Measurements from ENCODE around the gene PGLYRP1. TPM values are rescaled to one million over a fixed set of nuclear protein-coding genes. Genes with fewer than 3 reads are reported as not detected.

PGLYRP1 gene
- total and polyA plus RNA-seq, 2 of the 13 experiments (the other 11 are each of a cell fraction or from before 2014, with no cell fraction given) = not detected

DNA sequence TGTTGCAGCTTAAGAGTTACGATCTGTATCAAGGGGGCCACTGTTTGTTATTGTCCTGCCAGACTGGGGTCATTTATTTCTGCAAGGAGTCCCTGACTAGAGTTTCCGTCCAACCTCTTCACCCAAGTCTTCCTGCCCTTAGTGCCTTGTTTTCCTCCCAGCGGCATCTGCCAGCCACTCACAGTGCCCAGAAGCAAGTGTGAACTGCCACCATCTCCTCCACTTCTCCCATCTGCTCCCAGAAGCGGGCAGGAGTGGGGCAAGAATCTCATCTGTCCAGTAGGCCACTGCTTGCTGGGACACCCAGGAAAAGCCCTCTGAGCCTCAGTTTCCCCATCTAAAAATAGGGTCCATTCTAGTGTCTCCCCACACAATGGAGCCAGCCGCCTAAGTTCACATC is 53.2 kb downstream of the PGLYRP1 start:
- POLR2A ChIA-PET = no interaction called here
- intact Hi-C loops (cut with micrococcal nuclease; ENCODE audit: unreplicated experiment) = no loop called here
- CTCF ChIA-PET (ENCODE audit: low intra/inter-chr PET ratio, low total read pairs) = no interaction called here

More for the DNA sequence above, 53.2 kb downstream of the PGLYRP1 start:
- 31% methylated on average over 5 of the region's 5 CpGs for WGBS (ENCODE audit: low lambda C conversion rate)
- Histone ChIP-seq H3K9ac (ENCODE audit: insufficient read depth, low read depth, low read length) (no peak overlapping the region), H3K4me3 (replicated peaks in 1 of 3; ENCODE audit: insufficient read depth in 1 of 3, low read depth in 2 of 3, low read length in 3 of 3) (no peak overlapping the region), H3K27me3 (ENCODE audit: control insufficient read depth in 1 of 2, insufficient read depth in 2 of 2, low read length in 2 of 2) (peaks cover 0 to 33% of the 10 kb centered on the region in 2 experiments; a peak in 4 of 5 replicates), H3K36me3 (replicated peaks in 1 of 2; ENCODE audit: control insufficient read depth in 1 of 2, insufficient read depth in 2 of 2, low read length in 2 of 2) (no peaks in the 10 kb centered on the region), H3K9me3 (ENCODE audit: low read length) (no peaks in the 10 kb centered on the region), H3K4me1 (ENCODE audit: insufficient read depth, low read length) (no peaks in the 10 kb centered on the region), H3K4me2 (ENCODE audit: low read depth, low read length) (no peak overlapping the region), H3K79me2 (ENCODE audit: insufficient read depth, low read length) (no peaks in the 10 kb centered on the region), H3K27ac (ENCODE audit: extremely low read length, insufficient read depth, low read length) (no peak overlapping the region), H4K20me1 (ENCODE audit: insufficient read depth, low read length) (no peaks in the 10 kb centered on the region), H2AFZ (ENCODE audit: low read length) (no peak overlapping the region)
- in situ Hi-C loops (cut with HindIII; ENCODE audit: extremely low pct_ligation_motif_present, low pct_unique_long_range_greater_than_20kb) = no loop called here
- BruUV-seq (replicated peaks) = no TSS peak
- ATAC-seq = no peak
- TF ChIP-seq, protein P1, sequence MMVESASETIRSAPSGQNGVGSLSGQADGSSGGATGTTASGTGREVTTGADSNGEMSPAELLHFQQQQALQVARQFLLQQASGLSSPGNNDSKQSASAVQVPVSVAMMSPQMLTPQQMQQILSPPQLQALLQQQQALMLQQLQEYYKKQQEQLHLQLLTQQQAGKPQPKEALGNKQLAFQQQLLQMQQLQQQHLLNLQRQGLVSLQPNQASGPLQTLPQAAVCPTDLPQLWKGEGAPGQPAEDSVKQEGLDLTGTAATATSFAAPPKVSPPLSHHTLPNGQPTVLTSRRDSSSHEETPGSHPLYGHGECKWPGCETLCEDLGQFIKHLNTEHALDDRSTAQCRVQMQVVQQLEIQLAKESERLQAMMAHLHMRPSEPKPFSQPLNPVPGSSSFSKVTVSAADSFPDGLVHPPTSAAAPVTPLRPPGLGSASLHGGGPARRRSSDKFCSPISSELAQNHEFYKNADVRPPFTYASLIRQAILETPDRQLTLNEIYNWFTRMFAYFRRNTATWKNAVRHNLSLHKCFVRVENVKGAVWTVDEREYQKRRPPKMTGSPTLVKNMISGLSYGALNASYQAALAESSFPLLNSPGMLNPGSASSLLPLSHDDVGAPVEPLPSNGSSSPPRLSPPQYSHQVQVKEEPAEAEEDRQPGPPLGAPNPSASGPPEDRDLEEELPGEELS (CRISPR knock-in tag; IDR thresholded peaks at IDR 0.05) = no peak
- TF ChIP-seq, protein P2, sequence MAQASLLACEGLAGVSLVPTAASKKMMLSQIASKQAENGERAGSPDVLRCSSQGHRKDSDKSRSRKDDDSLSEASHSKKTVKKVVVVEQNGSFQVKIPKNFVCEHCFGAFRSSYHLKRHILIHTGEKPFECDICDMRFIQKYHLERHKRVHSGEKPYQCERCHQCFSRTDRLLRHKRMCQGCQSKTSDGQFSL (CRISPR knock-in tag; IDR thresholded peaks at IDR 0.05) = no peak
- TF ChIP-seq, protein P3, sequence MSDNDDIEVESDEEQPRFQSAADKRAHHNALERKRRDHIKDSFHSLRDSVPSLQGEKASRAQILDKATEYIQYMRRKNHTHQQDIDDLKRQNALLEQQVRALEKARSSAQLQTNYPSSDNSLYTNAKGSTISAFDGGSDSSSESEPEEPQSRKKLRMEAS (IDR thresholded peaks at IDR 0.05) = no peak
- TF ChIP-seq ZSCAN9 (CRISPR knock-in tag; IDR thresholded peaks at IDR 0.05; ENCODE audit: borderline replicate concordance) (no peak), ARNT (IDR thresholded peaks at IDR 0.05) (no peak), ZMYM2 (CRISPR knock-in tag; IDR thresholded peaks at IDR 0.05) (no peak), ZNF3 (CRISPR knock-in tag; IDR thresholded peaks at IDR 0.05) (no peak), ZNF615 (CRISPR knock-in tag; IDR thresholded peaks at IDR 0.05; ENCODE audit: borderline replicate concordance) (no peak), SMC3 (IDR thresholded peaks at IDR 0.05; ENCODE audit: low read length) (no peak), HOXA3 (CRISPR knock-in tag; IDR thresholded peaks at IDR 0.05) (no peak), HDAC2 (CRISPR knock-in tag; IDR thresholded peaks at IDR 0.05) (no peak), HNRNPK (IDR thresholded peaks at IDR 0.05; ENCODE audit: low read depth, low read length, poor library complexity, severe bottlenecking) (no peak), SMARCE1 (IDR thresholded peaks at IDR 0.05; ENCODE audit: borderline replicate concordance) (no peak), ZFYVE20 (CRISPR knock-in tag; IDR thresholded peaks at IDR 0.05; ENCODE audit: borderline replicate concordance, low read depth) (no peak)
- TF ChIP-seq, protein P4, sequence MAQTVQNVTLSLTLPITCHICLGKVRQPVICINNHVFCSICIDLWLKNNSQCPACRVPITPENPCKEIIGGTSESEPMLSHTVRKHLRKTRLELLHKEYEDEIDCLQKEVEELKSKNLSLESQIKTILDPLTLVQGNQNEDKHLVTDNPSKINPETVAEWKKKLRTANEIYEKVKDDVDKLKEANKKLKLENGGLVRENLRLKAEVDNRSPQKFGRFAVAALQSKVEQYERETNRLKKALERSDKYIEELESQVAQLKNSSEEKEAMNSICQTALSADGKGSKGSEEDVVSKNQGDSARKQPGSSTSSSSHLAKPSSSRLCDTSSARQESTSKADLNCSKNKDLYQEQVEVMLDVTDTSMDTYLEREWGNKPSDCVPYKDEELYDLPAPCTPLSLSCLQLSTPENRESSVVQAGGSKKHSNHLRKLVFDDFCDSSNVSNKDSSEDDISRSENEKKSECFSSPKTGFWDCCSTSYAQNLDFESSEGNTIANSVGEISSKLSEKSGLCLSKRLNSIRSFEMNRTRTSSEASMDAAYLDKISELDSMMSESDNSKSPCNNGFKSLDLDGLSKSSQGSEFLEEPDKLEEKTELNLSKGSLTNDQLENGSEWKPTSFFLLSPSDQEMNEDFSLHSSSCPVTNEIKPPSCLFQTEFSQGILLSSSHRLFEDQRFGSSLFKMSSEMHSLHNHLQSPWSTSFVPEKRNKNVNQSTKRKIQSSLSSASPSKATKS (CRISPR knock-in tag; IDR thresholded peaks at IDR 0.05) = no peak
- TF ChIP-seq, protein P5, sequence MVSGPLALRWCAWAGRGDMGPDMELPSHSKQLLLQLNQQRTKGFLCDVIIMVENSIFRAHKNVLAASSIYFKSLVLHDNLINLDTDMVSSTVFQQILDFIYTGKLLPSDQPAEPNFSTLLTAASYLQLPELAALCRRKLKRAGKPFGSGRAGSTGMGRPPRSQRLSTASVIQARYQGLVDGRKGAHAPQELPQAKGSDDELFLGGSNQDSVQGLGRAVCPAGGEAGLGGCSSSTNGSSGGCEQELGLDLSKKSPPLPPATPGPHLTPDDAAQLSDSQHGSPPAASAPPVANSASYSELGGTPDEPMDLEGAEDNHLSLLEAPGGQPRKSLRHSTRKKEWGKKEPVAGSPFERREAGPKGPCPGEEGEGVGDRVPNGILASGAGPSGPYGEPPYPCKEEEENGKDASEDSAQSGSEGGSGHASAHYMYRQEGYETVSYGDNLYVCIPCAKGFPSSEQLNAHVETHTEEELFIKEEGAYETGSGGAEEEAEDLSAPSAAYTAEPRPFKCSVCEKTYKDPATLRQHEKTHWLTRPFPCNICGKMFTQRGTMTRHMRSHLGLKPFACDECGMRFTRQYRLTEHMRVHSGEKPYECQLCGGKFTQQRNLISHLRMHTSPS (CRISPR knock-in tag; IDR thresholded peaks at IDR 0.05; ENCODE audit: low read depth) = no peak
- FAIRE-seq = no peak
- no peak for DNase-seq (ENCODE audit: low spot score)

Measured in HepG2 (cell line).